ENCODE data around the gene SCN4A.

DNA sequence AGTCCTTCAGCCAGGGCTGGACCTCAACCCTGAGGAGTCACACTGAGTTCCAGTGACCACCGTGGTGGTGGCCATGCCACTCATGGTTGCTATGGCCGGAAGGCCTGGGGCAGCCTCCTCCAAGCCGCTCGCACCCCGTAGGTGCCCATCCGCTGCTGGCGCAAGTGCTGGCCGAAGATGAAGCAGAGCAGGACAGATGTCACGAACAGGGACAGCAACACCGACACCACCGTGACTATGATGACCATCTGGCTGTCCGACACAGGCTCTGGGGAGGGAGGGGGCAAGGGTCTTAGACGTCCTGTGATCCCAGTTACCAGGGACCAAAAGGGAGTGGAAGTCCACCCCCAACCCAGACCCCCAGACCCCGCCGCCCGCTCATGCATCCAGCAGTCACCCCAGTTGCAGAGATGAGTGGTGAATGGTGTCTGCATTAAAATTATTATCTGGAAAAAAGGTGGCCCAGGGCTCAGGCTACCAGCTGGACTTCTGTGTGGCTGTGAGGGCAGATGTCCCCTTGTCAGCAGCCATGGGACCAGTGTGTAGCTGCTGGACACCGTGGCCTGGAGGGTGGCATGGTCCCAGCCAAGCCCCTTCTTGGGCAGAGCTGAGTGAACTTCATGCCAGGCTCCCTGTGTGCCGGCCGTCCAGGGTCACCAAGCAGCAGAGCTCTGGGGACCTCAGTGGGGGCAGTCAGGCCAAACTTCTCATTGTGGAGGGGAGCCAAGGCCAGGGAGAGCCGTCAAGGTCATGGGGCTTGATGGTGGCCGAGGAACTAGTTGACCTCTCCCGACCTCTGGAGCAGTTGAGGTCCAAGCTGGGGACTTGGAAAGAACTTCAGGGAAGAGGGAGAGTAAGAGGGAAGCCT lies 30.2 kb upstream of the SCN4A start:
- no peak for TF ChIP-seq POLR2A (IDR thresholded peaks at IDR 0.05)
- TF ChIP-seq, protein P1, sequence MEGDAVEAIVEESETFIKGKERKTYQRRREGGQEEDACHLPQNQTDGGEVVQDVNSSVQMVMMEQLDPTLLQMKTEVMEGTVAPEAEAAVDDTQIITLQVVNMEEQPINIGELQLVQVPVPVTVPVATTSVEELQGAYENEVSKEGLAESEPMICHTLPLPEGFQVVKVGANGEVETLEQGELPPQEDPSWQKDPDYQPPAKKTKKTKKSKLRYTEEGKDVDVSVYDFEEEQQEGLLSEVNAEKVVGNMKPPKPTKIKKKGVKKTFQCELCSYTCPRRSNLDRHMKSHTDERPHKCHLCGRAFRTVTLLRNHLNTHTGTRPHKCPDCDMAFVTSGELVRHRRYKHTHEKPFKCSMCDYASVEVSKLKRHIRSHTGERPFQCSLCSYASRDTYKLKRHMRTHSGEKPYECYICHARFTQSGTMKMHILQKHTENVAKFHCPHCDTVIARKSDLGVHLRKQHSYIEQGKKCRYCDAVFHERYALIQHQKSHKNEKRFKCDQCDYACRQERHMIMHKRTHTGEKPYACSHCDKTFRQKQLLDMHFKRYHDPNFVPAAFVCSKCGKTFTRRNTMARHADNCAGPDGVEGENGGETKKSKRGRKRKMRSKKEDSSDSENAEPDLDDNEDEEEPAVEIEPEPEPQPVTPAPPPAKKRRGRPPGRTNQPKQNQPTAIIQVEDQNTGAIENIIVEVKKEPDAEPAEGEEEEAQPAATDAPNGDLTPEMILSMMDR (IDR thresholded peaks at IDR 0.05) = no peak

Data from Peyer's patch (tissue), 4 donors.